Neural cell (in vitro differentiated cells): ENCODE measurements around the gene AP1S3. TPM values are rescaled to one million over a fixed set of nuclear protein-coding genes. Genes with fewer than 3 reads are reported as not detected.

Experiments
- H2AFZ ChIP-seq: fragments of 200-600, 300-800 bp; sonication (generic), shearing (Covaris generic); 2 replicates; pipeline ENCODE4 v1.6.0; 2014; ENCODE audit warnings: low read depth, mild to moderate bottlenecking, antibody characterized with exemption, low read length, moderate library complexity
- H3F3A ChIP-seq: fragments of 200-600 bp; shearing (Covaris generic); 2 replicates; pipeline ENCODE4 v1.6.1; 2016; ENCODE audit warnings: mild to moderate bottlenecking, moderate library complexity, mixed read lengths, antibody characterized with exemption, low read length; ENCODE audit not compliant: insufficient read depth, poor library complexity, severe bottlenecking
- H3K27ac ChIP-seq: fragments of 200-600, 300-800 bp; sonication (generic), shearing (Covaris generic); 2 replicates; pipeline ENCODE4 v1.5.1; 2014; ENCODE audit warnings: mild to moderate bottlenecking, low read length, moderate library complexity
- H3K27me3 ChIP-seq: fragments of 300-800, 200-600 bp; sonication (generic), shearing (Covaris generic); 2 replicates; pipeline ENCODE4 v1.6.0; 2014; ENCODE audit warnings: mild to moderate bottlenecking, low read depth, low read length, moderate library complexity; ENCODE audit not compliant: insufficient read depth
- H3K36me3 ChIP-seq: fragments of 300-800, 200-600 bp; sonication (generic), shearing (Covaris generic); 2 replicates; pipeline ENCODE4 v1.5.1; 2014; ENCODE audit warnings: mild to moderate bottlenecking, antibody characterized with exemption, low read length, moderate library complexity; ENCODE audit not compliant: insufficient read depth
- H3K4me2 ChIP-seq: fragments of 300-800, 200-600 bp; sonication (generic), shearing (Covaris generic); 2 replicates; pipeline ENCODE4 v1.6.0; 2014; ENCODE audit warnings: mild to moderate bottlenecking, low read length
- H3K4me3 ChIP-seq: fragments of 300-800, 200-600 bp; sonication (generic), shearing (Covaris generic); 2 replicates; pipeline ENCODE4 v1.5.1; 2014; ENCODE audit warnings: mild to moderate bottlenecking, low read length, moderate library complexity
- H3K79me2 ChIP-seq: fragments of 200-600 bp; shearing (Covaris generic); replicated peaks from 2 replicates; pipeline ENCODE4 v1.6.0; 2014; ENCODE audit warnings: mild to moderate bottlenecking, low read length, moderate library complexity; ENCODE audit not compliant: insufficient read depth
- H3K9ac ChIP-seq: fragments of 300-800, 200-600 bp; sonication (generic), shearing (Covaris generic); 2 replicates; pipeline ENCODE4 v1.6.1; 2016; ENCODE audit warnings: mild to moderate bottlenecking, low read length, mixed read lengths
- H3K9me2 ChIP-seq: fragments of 200-600 bp; shearing (Covaris generic); 2 replicates; pipeline ENCODE4 v1.6.1; 2016; ENCODE audit warnings: mild to moderate bottlenecking, low read length, mixed read lengths; ENCODE audit not compliant: insufficient read depth
- H3K9me3 ChIP-seq: fragments of 200-600, 300-800 bp; sonication (generic), shearing (Covaris generic); 2 replicates; pipeline ENCODE4 v1.6.1; 2016; ENCODE audit warnings: mild to moderate bottlenecking, mixed run types, low read length, moderate library complexity, mixed read lengths
- H4K20me1 ChIP-seq: fragments of 200-600 bp; shearing (Covaris generic); 2 replicates; pipeline ENCODE4 v1.6.1; 2016; ENCODE audit warnings: mild to moderate bottlenecking, mixed run types; ENCODE audit not compliant: insufficient read depth
- EP300 ChIP-seq: fragments of 450-650 bp; conservative IDR thresholded peaks from 2 replicates; pipeline ENCODE4 v1.6.1; 2014; ENCODE audit warnings: antibody characterized with exemption, mild to moderate bottlenecking, moderate library complexity; ENCODE audit not compliant: poor library complexity, severe bottlenecking
- EZH2 ChIP-seq: fragments of 200-600, 300-800 bp; shearing (Covaris generic), sonication (generic); IDR thresholded peaks from 2 replicates; pipeline ENCODE4 v1.6.1; 2014; ENCODE audit warnings: antibody characterized with exemption, low read length, borderline replicate concordance, mild to moderate bottlenecking; ENCODE audit not compliant: insufficient read depth, poor library complexity, severe bottlenecking
- MXI1 ChIP-seq: fragments of 450-650 bp; conservative IDR thresholded peaks from 2 replicates; pipeline ENCODE4 v1.6.1; 2014; ENCODE audit warnings: antibody characterized with exemption, mild to moderate bottlenecking; ENCODE audit not compliant: poor library complexity, severe bottlenecking
- POLR2AphosphoS5 ChIP-seq: IDR thresholded peaks from 2 replicates; pipeline ENCODE4 v1.6.1; 2012
- RAD21 ChIP-seq: fragments of 450-650 bp; conservative IDR thresholded peaks from 2 replicates; pipeline ENCODE4 v1.6.1; 2014; ENCODE audit warnings: antibody characterized with exemption, mild to moderate bottlenecking, moderate library complexity
- SMC3 ChIP-seq: fragments of 450-650 bp; conservative IDR thresholded peaks from 2 replicates; pipeline ENCODE4 v1.6.1; 2014; ENCODE audit warnings: antibody characterized with exemption, mild to moderate bottlenecking, moderate library complexity; ENCODE audit not compliant: poor library complexity
- TAF1 ChIP-seq: IDR thresholded peaks from 2 replicates; pipeline ENCODE4 v1.6.1; 2012; ENCODE audit warnings: low read depth
- polyA plus RNA-seq: library from polyadenylated mRNA; depleted of rRNA; stranded (reverse); fragments of >200 nt; gene quantifications from 2 replicates; pipeline ENCODE4 v1.2.3, GENCODE V29; 2014
- TF ChIP-seq, protein P1 (sequence below): fragments of 450-650 bp; IDR thresholded peaks from 2 replicates; pipeline ENCODE4 v1.5.1; 2014; ENCODE audit warnings: antibody characterized with exemption, mild to moderate bottlenecking, moderate library complexity; ENCODE audit not compliant: poor library complexity, severe bottlenecking
- TF ChIP-seq, protein P2 (sequence below): IDR thresholded peaks from 2 replicates; pipeline ENCODE4 v1.6.1; 2012; ENCODE audit warnings: borderline replicate concordance

AP1S3 gene
- polyA plus RNA-seq, 1 donor from 2014 or later, result 2.7 TPM

DNA sequence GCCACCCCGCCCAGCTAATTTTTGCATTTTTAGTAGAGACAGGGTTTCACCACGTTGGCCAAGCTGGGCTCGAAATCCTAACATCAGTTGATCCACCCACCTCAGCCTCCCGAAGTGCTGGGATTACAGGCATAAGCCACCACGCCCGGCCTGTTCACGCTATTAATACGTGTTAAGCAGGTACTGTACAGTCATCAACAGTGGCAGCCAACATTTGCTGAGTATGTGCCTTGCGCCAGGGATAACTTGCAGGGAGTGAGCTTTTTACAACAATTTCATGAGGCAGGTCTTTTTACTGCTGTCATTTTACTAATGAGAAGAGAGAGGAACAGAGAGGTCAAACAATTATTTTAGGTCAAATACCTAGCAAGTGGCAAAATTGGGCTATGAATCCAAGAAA, 115.2 kb downstream of the AP1S3 start:
- no peak overlapping the region for H3K4me2 ChIP-seq
- H3K9ac ChIP-seq, result no peak overlapping the region

DNA sequence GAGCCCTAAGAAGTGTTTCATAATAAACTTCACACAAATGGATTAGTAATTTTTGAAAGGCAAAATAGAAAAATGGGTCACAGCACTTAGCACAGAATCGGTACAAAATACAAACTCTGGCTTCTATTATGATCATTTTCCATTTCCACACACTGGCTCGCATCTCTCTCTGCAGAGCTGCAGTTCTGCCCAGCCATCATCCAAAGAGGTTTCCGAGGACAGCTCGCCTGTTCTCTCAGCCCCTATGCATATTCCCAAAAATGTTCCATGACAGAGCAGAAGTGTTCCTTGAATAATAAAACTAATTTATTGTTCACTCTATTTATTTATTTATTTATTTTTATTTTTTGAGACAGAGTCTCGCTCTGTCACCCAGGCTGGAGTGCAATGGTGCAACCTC, 115.6 kb downstream of the AP1S3 start:
- Histone ChIP-seq H3K36me3 (no peaks in the 10 kb centered on the region), H3K9ac (no peak overlapping the region), H3K4me2 (no peak overlapping the region), H3K27ac (no peak overlapping the region), H3K27me3 (no peaks in the 10 kb centered on the region), H3K9me2 (no peaks in the 10 kb centered on the region), H3F3A (no peaks in the 10 kb centered on the region), H3K9me3 (no peaks in the 10 kb centered on the region), H3K4me3 (no peak overlapping the region), H4K20me1 (no peaks in the 10 kb centered on the region), H2AFZ (no peak overlapping the region), H3K79me2 (no peaks in the 10 kb centered on the region)
- no peak for TF ChIP-seq MXI1
- TF ChIP-seq SMC3, result no peak
- no peak for TF ChIP-seq TAF1
- TF ChIP-seq, protein P1, sequence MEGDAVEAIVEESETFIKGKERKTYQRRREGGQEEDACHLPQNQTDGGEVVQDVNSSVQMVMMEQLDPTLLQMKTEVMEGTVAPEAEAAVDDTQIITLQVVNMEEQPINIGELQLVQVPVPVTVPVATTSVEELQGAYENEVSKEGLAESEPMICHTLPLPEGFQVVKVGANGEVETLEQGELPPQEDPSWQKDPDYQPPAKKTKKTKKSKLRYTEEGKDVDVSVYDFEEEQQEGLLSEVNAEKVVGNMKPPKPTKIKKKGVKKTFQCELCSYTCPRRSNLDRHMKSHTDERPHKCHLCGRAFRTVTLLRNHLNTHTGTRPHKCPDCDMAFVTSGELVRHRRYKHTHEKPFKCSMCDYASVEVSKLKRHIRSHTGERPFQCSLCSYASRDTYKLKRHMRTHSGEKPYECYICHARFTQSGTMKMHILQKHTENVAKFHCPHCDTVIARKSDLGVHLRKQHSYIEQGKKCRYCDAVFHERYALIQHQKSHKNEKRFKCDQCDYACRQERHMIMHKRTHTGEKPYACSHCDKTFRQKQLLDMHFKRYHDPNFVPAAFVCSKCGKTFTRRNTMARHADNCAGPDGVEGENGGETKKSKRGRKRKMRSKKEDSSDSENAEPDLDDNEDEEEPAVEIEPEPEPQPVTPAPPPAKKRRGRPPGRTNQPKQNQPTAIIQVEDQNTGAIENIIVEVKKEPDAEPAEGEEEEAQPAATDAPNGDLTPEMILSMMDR, result no peak
- no peak for TF ChIP-seq EZH2
- TF ChIP-seq POLR2AphosphoS5, result no peak
- TF ChIP-seq, protein P2, sequence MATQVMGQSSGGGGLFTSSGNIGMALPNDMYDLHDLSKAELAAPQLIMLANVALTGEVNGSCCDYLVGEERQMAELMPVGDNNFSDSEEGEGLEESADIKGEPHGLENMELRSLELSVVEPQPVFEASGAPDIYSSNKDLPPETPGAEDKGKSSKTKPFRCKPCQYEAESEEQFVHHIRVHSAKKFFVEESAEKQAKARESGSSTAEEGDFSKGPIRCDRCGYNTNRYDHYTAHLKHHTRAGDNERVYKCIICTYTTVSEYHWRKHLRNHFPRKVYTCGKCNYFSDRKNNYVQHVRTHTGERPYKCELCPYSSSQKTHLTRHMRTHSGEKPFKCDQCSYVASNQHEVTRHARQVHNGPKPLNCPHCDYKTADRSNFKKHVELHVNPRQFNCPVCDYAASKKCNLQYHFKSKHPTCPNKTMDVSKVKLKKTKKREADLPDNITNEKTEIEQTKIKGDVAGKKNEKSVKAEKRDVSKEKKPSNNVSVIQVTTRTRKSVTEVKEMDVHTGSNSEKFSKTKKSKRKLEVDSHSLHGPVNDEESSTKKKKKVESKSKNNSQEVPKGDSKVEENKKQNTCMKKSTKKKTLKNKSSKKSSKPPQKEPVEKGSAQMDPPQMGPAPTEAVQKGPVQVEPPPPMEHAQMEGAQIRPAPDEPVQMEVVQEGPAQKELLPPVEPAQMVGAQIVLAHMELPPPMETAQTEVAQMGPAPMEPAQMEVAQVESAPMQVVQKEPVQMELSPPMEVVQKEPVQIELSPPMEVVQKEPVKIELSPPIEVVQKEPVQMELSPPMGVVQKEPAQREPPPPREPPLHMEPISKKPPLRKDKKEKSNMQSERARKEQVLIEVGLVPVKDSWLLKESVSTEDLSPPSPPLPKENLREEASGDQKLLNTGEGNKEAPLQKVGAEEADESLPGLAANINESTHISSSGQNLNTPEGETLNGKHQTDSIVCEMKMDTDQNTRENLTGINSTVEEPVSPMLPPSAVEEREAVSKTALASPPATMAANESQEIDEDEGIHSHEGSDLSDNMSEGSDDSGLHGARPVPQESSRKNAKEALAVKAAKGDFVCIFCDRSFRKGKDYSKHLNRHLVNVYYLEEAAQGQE, result no peak
- no peak for TF ChIP-seq EP300
- TF ChIP-seq RAD21, result no peak

More for the DNA sequence above, 115.2 kb downstream of the AP1S3 start:
- Histone ChIP-seq H3K27me3 (no peaks in the 10 kb centered on the region), H3K36me3 (no peaks in the 10 kb centered on the region), H2AFZ (no peak overlapping the region), H3K4me3 (no peak overlapping the region), H3K27ac (no peak overlapping the region), H4K20me1 (no peaks in the 10 kb centered on the region), H3F3A (no peaks in the 10 kb centered on the region), H3K9me3 (no peaks in the 10 kb centered on the region), H3K79me2 (no peaks in the 10 kb centered on the region), H3K9me2 (no peaks in the 10 kb centered on the region)
- no peak for TF ChIP-seq POLR2AphosphoS5
- no peak for TF ChIP-seq RAD21

DNA sequence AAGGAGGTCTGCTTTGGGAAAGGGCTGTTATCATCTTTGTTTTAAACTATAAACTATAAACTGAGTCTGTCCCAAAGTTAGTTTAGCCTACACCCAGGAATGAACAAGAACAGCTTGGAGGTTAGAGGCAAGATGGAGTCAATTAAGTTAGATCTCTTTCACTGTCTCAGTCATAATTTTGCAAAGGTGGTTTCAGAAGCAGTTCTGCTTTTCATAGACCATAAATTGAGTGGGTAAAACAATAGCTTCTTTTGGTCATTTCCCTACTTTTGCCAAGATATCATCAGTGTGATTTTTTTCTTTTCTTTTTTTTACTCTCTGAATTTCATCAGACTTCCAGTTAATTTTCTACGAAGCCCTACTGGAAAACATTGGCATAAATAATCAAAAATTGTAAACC, 117.0 kb downstream of the AP1S3 start:
- Histone ChIP-seq H3F3A (no peaks in the 10 kb centered on the region), H3K9ac (no peak overlapping the region), H3K9me3 (peaks cover 3% of the 10 kb centered on the region), H3K79me2 (no peaks in the 10 kb centered on the region), H3K9me2 (no peaks in the 10 kb centered on the region), H4K20me1 (no peaks in the 10 kb centered on the region), H3K27ac (no peak overlapping the region), H3K27me3 (no peaks in the 10 kb centered on the region), H3K4me2 (no peak overlapping the region), H2AFZ (no peak overlapping the region), H3K36me3 (no peaks in the 10 kb centered on the region), H3K4me3 (no peak overlapping the region)
- no peak for TF ChIP-seq RAD21
- TF ChIP-seq, protein P2, result no peak
- no peak for TF ChIP-seq EP300
- TF ChIP-seq MXI1, result no peak
- TF ChIP-seq, protein P1, result no peak
- no peak for TF ChIP-seq POLR2AphosphoS5
- TF ChIP-seq EZH2, result no peak
- no peak for TF ChIP-seq SMC3
- no peak for TF ChIP-seq TAF1
